Measurements from ENCODE around the gene GPSM1. TPM values are rescaled to one million over a fixed set of nuclear protein-coding genes. Genes with fewer than 3 reads are reported as not detected.

GPSM1 gene
- total RNA-seq, 1 experiment from 2014 or later, result 26.9 TPM

DNA sequence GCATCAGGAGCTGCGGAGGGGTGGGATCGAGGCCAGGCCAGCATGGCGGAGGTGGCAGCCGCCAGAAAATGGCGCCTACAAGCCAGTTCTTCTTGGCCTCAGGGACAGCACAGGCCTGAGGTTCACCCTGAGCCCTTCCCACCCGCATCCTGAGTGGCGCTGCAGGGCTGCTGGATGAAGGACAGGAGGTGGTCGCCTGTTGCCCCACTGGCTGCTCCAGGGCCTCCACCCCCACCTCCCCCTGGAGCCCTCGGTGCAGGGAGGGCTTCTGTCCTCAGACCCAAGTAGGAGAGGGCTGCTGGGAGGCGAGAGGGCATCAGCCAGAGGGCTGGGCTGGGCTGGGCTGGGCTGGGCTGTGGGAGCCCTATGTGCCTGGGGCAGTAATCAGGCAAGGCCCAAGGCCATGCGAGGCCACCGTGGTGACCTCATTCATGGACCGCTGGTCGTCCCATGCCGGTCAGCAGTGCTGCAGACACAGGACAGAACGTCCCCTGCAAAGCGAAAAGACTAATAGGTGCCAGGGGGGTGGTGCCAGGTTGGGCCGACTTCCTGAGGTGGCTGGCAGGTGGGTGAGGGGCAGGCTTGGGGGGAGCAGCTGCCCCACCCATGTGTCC lies 13.8 kb downstream of the GPSM1 start:
- H3K9ac ChIP-seq (ENCODE audit: low read length), result no peak overlapping the region
- no peak for TF ChIP-seq EZH2 (IDR thresholded peaks at IDR 0.05; ENCODE audit: low read length, unreplicated experiment)
- TF ChIP-seq EZH2phosphoT487 (IDR thresholded peaks at IDR 0.05; ENCODE audit: borderline replicate concordance, low read length), result no peak
- TF ChIP-seq, protein P1, sequence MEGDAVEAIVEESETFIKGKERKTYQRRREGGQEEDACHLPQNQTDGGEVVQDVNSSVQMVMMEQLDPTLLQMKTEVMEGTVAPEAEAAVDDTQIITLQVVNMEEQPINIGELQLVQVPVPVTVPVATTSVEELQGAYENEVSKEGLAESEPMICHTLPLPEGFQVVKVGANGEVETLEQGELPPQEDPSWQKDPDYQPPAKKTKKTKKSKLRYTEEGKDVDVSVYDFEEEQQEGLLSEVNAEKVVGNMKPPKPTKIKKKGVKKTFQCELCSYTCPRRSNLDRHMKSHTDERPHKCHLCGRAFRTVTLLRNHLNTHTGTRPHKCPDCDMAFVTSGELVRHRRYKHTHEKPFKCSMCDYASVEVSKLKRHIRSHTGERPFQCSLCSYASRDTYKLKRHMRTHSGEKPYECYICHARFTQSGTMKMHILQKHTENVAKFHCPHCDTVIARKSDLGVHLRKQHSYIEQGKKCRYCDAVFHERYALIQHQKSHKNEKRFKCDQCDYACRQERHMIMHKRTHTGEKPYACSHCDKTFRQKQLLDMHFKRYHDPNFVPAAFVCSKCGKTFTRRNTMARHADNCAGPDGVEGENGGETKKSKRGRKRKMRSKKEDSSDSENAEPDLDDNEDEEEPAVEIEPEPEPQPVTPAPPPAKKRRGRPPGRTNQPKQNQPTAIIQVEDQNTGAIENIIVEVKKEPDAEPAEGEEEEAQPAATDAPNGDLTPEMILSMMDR (conservative IDR thresholded peaks at IDR 0.05; ENCODE audit: low read depth, low read length), result no peak
- DNase-seq, result no peak
- H3K4me2 ChIP-seq (ENCODE audit: low read length), result no peak overlapping the region
- CTCF ChIA-PET, result no interaction called here
- H3K9me2 ChIP-seq (replicated peaks; ENCODE audit: low read length), result no peaks in the 10 kb centered on the region
- ATAC-seq, result no peak
- no peaks in the 10 kb centered on the region for H3K27me3 ChIP-seq (ENCODE audit: low read length)
- peaks cover 10% of the 10 kb centered on the region; the same call in 1 of the 2 replicates for H3K4me1 ChIP-seq (ENCODE audit: insufficient read depth, low read length)
- H3K9me3 ChIP-seq (ENCODE audit: low read length), result no peaks in the 10 kb centered on the region
- intact Hi-C loops (cut with micrococcal nuclease), result no loop called here
- no peaks in the 10 kb centered on the region for H4K20me1 ChIP-seq (ENCODE audit: low read length)
- BruUV-seq (replicated peaks), result no TSS peak
- no peaks in the 10 kb centered on the region for H3K36me3 ChIP-seq (ENCODE audit: low read depth, low read length)
- no peak overlapping the region for H3K27ac ChIP-seq (ENCODE audit: low read length)
- H3K4me3 ChIP-seq (ENCODE audit: low read length), result no peak overlapping the region
- no peaks in the 10 kb centered on the region for H3K79me2 ChIP-seq (ENCODE audit: low read length)
- no peak overlapping the region for H2AFZ ChIP-seq (ENCODE audit: low read length)
- POLR2A ChIA-PET (ENCODE audit: unreplicated experiment), result no interaction called here
- H3F3A ChIP-seq (ENCODE audit: low read length, unreplicated experiment), result no peaks in the 10 kb centered on the region

DNA sequence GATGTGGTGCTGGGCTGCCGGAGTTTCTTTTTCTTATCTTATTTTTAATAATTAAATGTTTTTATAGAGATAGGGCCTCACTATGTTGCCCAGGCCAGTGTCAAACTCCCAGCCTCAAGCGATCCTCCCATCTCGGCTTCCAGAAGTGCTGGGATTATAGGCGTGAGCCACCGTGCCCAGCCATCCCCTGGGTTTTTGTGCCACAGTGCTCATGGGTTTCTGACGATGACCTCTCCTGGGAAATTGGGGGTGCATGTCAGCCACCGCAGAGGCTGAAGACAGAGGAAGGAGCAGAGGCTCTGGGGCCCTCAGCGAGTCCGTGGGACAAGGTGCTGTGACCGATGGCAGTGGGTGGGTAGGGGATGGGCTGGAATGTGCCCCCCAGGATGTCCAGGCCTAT lies 14.4 kb downstream of the GPSM1 start:
- intact Hi-C loops (cut with micrococcal nuclease), result no loop called here
- no peak overlapping the region for H3K27ac ChIP-seq (ENCODE audit: low read length)
- ChIA-PET POLR2A (ENCODE audit: unreplicated experiment) (no interaction called here), CTCF (no interaction called here)
- H3K79me2 ChIP-seq (ENCODE audit: low read length), result no peaks in the 10 kb centered on the region
- no peaks in the 10 kb centered on the region for H3F3A ChIP-seq (ENCODE audit: low read length, unreplicated experiment)
- no peaks in the 10 kb centered on the region for H3K9me2 ChIP-seq (replicated peaks; ENCODE audit: low read length)
- H3K9ac ChIP-seq (ENCODE audit: low read length), result no peak overlapping the region
- no peaks in the 10 kb centered on the region for H3K9me3 ChIP-seq (ENCODE audit: low read length)
- H3K36me3 ChIP-seq (ENCODE audit: low read depth, low read length), result no peaks in the 10 kb centered on the region
- no peaks in the 10 kb centered on the region for H3K27me3 ChIP-seq (ENCODE audit: low read length)
- no peak for ATAC-seq
- H3K4me2 ChIP-seq (ENCODE audit: low read length), result no peak overlapping the region
- H2AFZ ChIP-seq (ENCODE audit: low read length), result no peak overlapping the region
- H4K20me1 ChIP-seq (ENCODE audit: low read length), result no peaks in the 10 kb centered on the region
- H3K4me3 ChIP-seq (ENCODE audit: low read length), result no peak overlapping the region
- H3K4me1 ChIP-seq (ENCODE audit: insufficient read depth, low read length), result peaks cover 12% of the 10 kb centered on the region; the same call in 1 of the 2 replicates
- BruUV-seq (replicated peaks), result no TSS peak
- DNase-seq, result no peak
- TF ChIP-seq EZH2 (IDR thresholded peaks at IDR 0.05; ENCODE audit: low read length, unreplicated experiment), result no peak
- TF ChIP-seq, protein P1 (conservative IDR thresholded peaks at IDR 0.05; ENCODE audit: low read depth, low read length), result no peak
- TF ChIP-seq EZH2phosphoT487 (IDR thresholded peaks at IDR 0.05; ENCODE audit: borderline replicate concordance, low read length), result no peak

All from PC-3 (cell line).